Stimulated activated CD4-positive, alpha-beta T cell treated with anti-CD3 and anti-CD28 coated beads, TNF-alpha, amount 100 ng/mL, for 4 hours (primary cell): Measurements from ENCODE around the gene APCDD1L.
"Not testable (repeated sequence)": the region's sequence is repeated elsewhere in the genome, so short reads cannot be mapped to it uniquely, and the experiment has no call there.

ENCODE experiments used
- DNase-seq, 3 experiments: peaks; one replicate each; pipeline ENCODE4 v3.0.0-alpha.2; 2020; ENCODE audit warnings: low read depth in 3 of 3

Gene APCDD1L

GRCh38 chr20:58514321-58515232 lies 622 bp downstream of the APCDD1L start:
- DNase-seq, result no peak

GRCh38 chr20:58513580-58514285 lies 1.5 kb downstream of the APCDD1L start:
- DNase-seq, result no peak

- DNase-seq, result no peak
Measured at GRCh38 chr20:58512808-58513552, 2.2 kb downstream of the APCDD1L start.

- no peak for DNase-seq
Measured at GRCh38 chr20:58511861-58512260, 3.3 kb downstream of the APCDD1L start.

GRCh38 chr20:58511364-58511763 lies 3.8 kb downstream of the APCDD1L start:
- no peak for DNase-seq

GRCh38 chr20:58510921-58511320 lies 4.3 kb downstream of the APCDD1L start:
- DNase-seq, result no peak

GRCh38 chr20:58508762-58509395 lies 6.3 kb downstream of the APCDD1L start:
- no peak for DNase-seq

- DNase-seq, result not testable (repeated sequence)
Measured at GRCh38 chr20:58506999-58507398, 8.2 kb downstream of the APCDD1L start.

GRCh38 chr20:58504566-58504965 lies 10.6 kb downstream of the APCDD1L start:
- no peak for DNase-seq

- DNase-seq, result no peak
Measured at GRCh38 chr20:58503668-58504067, 11.5 kb downstream of the APCDD1L start.

- DNase-seq, result no peak
Measured at GRCh38 chr20:58500256-58500655, 14.9 kb downstream of the APCDD1L start.

GRCh38 chr20:58498470-58499068 lies 16.6 kb downstream of the APCDD1L start:
- DNase-seq, result no peak

- no peak for DNase-seq
Measured at GRCh38 chr20:58497724-58498469, 17.3 kb downstream of the APCDD1L start.

- no peak for DNase-seq
Measured at GRCh38 chr20:58497076-58497641, 18.0 kb downstream of the APCDD1L start.

GRCh38 chr20:58496429-58496769 lies 18.8 kb downstream of the APCDD1L start:
- no peak for DNase-seq

- DNase-seq, result no peak
Measured at GRCh38 chr20:58495623-58496428, 19.4 kb downstream of the APCDD1L start.

- DNase-seq, result no peak
Measured at GRCh38 chr20:58494923-58495622, 20.1 kb downstream of the APCDD1L start.

- no peak for DNase-seq
Measured at GRCh38 chr20:58492795-58493524, 22.2 kb downstream of the APCDD1L start.
